ENCODE measurements around the gene GLS.
"Not testable (repeated sequence)": the region's sequence is repeated elsewhere in the genome, so short reads cannot be mapped to it uniquely, and the experiment has no call there.

GLS gene

GRCh38 chr2:190880378-190881083 is at the start of gene GLS:
Gene GLS (plus strand): TSS chr2:190880821. CDS start chr2:190881085, 264 bp downstream.
- DNase-seq: peak; percentile 58 to 99 (median 96)

GRCh38 chr2:190831941-190832340 is 48.7 kb upstream of the GLS start:
- DNase-seq: no peak

- no peak for DNase-seq
These were observed 45.8 kb upstream of the GLS start for GRCh38 chr2:190834890-190835208.

DNA sequence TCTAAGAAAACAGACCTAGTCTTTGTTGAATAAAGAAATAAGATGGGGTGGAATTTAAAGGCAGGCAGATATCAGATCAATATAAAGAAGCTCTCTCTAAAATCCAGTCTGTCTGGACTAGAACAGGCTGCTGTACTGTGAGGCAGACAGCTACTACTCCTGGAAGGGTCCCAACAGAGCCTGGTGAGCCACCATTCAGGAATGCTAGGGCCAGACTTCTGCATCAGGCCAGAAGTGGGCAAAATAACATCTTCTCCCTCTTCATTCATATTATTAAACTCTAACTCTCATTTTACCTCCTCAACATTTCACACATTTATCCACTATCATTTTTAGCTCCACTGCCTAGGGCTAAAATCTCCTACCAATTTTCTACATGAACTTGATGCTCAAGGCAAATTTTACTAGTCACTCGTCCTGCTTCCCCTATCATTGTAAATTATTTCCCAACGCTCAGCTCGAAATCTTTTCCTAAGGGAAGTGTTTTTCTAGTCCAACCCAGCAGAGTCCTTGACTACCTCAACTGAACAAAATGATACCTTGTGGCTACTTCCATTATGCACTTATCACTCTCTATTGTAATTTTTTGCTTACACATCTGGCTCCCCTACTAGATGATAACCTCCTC is 45.2 kb upstream of the GLS start:
- no peak for DNase-seq

- DNase-seq: no peak
These were observed 43.9 kb upstream of the GLS start for GRCh38 chr2:190836767-190837166.

- no peak for DNase-seq
These were observed 43.2 kb upstream of the GLS start for GRCh38 chr2:190837420-190837819.

DNA sequence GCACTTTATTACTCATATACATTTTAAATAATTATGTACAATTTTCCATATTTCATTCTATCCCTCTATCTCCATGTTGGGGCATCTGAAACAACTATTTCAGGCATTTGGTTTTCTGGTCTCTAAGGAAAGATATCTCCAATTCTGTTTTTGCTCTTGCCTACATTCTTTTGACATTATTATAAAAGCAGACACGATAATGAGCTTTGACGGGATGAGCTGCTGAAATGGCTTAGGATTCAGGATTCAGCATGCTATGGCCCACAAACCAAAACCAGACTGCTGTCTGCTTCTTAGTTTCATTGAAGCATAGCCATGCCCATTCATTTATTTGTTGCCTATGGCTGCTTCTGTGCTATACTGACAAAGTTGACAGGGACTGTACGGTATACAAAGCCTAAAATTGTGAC is 42.7 kb upstream of the GLS start:
- no peak for DNase-seq

DNA sequence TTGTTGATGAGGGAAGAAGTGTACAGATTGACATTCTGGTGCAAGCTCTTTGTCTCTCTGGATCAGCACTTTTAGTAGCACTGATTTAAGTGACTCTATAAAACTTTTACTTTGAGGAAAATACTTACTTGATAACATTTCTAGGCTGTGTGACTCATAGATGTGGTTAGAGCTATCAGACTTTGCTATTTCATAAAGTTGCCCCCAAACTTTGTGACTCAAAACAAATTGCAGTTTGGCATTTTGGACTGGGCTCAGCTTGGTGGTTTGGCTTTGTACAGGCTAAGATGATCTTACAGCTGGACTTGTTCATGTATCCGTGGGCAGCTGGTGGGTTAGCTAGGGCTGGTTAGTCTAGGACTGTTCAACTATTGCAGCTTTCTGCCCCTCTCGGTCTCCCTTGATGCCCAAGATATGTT is 42.1 kb upstream of the GLS start:
- no peak for DNase-seq

- no peak for DNase-seq
These were observed 40.0 kb upstream of the GLS start for GRCh38 chr2:190840569-190841172.

DNA sequence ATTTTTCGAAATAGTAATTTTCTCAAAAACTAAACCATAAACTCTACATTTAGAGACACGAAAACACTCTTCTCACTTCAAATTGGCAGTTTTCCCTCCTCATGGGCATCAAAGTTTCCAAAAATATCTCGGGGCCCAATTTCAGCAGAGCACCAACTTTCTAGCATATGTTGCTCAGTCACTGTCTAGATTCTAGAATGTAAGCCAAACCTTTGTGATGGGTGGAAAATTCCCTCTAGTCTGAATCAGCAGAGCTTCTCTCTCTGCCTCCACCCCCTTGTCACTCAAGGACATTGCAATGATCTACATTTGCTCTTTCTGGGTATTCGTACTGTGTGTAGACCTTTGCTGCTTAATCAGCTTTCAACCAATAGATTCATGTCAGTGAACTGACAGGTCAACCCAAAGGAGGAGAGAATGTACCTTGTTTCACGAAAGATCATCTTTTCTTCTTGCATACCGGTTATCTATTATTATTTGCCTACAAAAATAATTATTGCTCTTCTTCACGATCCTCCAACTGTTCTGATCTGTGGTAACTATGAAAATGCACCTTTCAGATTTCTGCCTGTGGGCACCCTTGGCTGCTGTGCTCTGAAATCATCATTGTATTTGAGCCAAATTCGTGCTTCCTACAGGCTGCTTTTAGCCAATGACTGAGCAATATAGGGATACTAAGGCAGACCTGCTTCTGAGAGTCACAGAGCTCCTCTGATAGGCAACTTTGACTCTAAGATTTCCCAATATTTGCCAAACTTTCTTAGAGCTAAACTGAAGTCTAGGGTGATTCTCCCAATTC is 38.7 kb upstream of the GLS start:
- DNase-seq: no peak

- DNase-seq: no peak
These were observed 38.0 kb upstream of the GLS start for GRCh38 chr2:190842606-190843104.

- DNase-seq: no peak
These were observed 36.5 kb upstream of the GLS start for GRCh38 chr2:190843890-190844699.

DNA sequence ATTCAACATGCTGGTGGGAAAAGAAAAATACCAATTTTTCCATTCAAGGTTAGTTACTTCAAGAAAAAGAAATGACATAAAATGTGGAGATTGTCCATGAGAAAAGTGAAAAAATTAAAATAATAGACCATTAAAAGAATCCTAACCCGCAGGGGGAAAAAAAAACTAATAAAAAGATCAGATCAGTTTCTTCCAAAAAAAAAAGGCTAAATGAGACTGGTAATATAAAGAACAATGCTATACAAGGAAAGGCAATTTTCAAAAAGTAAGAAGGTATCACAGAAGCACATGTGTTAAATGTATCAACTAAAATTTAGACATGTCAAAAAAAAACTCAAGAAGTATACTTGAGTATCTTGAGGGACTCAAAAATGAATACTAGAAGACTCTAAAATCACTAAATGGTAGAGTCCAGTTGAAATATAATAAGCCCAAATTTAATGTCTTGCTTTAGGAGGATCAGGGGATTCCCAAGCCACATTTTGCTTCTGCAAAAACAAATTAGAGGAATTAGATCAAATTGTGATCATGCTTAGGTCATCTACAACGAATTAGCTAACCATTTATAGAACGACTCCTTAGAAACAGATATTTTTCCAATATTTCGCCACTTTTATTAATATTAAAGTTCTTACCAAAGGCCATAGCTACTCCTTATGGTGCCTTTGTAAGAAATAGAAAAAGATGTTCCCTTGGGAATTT is 35.8 kb upstream of the GLS start:
- DNase-seq: no peak

DNA sequence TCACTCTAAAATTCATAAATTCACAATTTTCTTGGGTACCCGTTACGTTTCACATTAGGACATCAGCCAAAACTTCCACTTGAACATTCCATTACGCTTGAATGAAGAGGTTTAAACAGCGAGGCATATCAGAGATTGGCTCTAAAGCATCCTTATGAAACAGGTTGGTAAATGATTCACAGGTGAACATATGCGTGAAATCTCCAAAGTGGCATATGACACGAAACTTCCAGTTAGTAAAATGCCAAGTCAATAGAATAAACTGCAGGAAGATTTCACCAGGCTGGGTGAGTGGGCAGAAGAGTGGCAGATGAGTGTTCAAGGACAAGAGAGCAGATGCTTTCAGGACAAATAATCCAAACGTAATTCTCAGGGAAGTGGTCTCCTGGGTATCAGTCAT is 33.9 kb upstream of the GLS start:
- no peak for DNase-seq

GRCh38 chr2:190847504-190848081 is 33.0 kb upstream of the GLS start:
- DNase-seq: no peak

DNA sequence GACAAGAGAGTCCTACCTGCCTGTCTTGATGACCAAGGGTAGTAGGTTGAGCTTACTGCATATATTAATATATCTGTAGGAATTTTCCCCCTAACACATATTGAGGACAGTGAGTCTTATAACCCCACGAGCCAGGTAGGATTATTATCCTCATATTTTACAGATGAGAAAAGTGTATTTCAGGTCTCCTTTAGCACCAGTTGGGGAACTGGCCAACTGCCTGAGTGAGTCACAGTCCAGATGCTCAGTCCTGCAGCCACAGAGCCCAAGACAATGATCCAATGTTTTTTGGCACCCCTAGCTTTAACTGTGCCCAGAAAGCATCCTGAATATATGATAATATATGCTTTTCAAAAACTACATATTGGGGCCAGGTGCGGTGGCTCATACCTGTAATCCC is 30.8 kb upstream of the GLS start:
- no peak for DNase-seq

DNA sequence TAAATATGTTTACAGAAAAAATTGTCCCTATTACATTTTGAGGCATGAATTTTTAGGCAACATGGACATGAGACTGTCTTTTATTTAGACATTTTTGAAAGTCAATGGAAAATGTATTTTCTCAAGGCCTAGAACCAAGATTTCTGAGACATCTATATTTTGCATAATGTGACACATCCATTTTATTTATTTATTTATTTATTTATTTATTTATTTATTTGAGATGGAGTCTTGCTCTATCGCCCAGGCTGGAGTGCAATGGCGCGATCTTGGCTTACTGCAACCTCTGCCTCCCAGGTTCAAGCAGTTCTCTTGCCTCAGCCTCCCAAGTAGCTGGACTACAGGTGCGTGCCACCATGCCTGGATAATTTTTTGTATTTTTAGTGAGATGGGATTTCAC is 27.6 kb upstream of the GLS start:
- DNase-seq: not testable (repeated sequence)

GRCh38 chr2:190853531-190854383 is 26.9 kb upstream of the GLS start:
- DNase-seq: no peak

- DNase-seq: no peak
These were observed 25.9 kb upstream of the GLS start for GRCh38 chr2:190854726-190855125.

Data from nucleus accumbens (tissue), 56 donors.